ENCODE data around the gene RPS6KA2. TPM values are rescaled to one million over a fixed set of nuclear protein-coding genes. Genes with fewer than 3 reads are reported as not detected.

RPS6KA2 gene
- total and polyA plus RNA-seq, 2 donors (not counting 1 experiment from before 2014, with no cell fraction given) = 2.2 to 16.0 TPM

GRCh38 chr6:166573511-166574216 lies 53.4 kb downstream of the RPS6KA2 start:
- Histone ChIP-seq H3K4me1 (ENCODE audit: control insufficient read depth in 2 of 2, insufficient read depth in 2 of 2, low read length in 2 of 2) (no peaks in the 10 kb centered on the region), H3K4me3 (ENCODE audit: control extremely low read depth in 1 of 5, extremely low read depth in 1 of 5, insufficient read depth in 1 of 5, low read depth in 2 of 5, low read length in 4 of 5) (no peak overlapping the region), H3K9me3 (ENCODE audit: control extremely low read depth in 1 of 3, control insufficient read depth in 2 of 3, insufficient read depth in 1 of 3, low read length in 2 of 3) (peaks cover 0 to 10% (median 7%) of the 10 kb centered on the region in 3 donors), H3K9ac (ENCODE audit: low read length) (no peak overlapping the region), H2AFZ (ENCODE audit: insufficient read depth, low read depth, low read length, poor library complexity, severe bottlenecking) (no peak overlapping the region), H4K20me1 (ENCODE audit: control insufficient read depth, insufficient read depth, low read length, poor library complexity, severe bottlenecking) (no peaks in the 10 kb centered on the region), H3K27me3 (replicated peaks in 1 of 4; ENCODE audit: control extremely low read depth in 1 of 4, control insufficient read depth in 3 of 4, insufficient read depth in 4 of 4, low read length in 3 of 4) (no peaks in the 10 kb centered on the region), H3K4me2 (replicated peaks; ENCODE audit: low read depth, low read length, poor library complexity, severe bottlenecking) (no peak overlapping the region), H3K79me2 (ENCODE audit: control insufficient read depth, insufficient read depth, low read length) (no peaks in the 10 kb centered on the region), H3K36me3 (replicated peaks in 1 of 2; ENCODE audit: control extremely low read depth in 1 of 2, control insufficient read depth in 1 of 2, extremely low read depth in 1 of 2, insufficient read depth in 2 of 2, low read length in 1 of 2) (no peaks in the 10 kb centered on the region), H3K27ac (ENCODE audit: low read length in 2 of 2) (no peak overlapping the region)
- DNase-seq (no peak), ATAC-seq (ENCODE audit: low read depth) (no peak)
- H3K27ac Mint-ChIP-seq = no peak overlapping the region
- no peaks in the 10 kb centered on the region for H3K4me1 Mint-ChIP-seq
- POLR2A ChIA-PET = no interaction called here
- WGBS (ENCODE audit: insufficient coverage) = 85% methylated on average over 12 of the region's 18 CpGs
- TF ChIP-seq EZH2 (IDR thresholded peaks at IDR 0.05; ENCODE audit: borderline replicate concordance, insufficient read depth, low read depth, low read length, poor library complexity, severe bottlenecking) (no peak), CTCF (IDR thresholded peaks at IDR 0.05) (no peak)
- no peak overlapping the region for H3K4me3 Mint-ChIP-seq
- CTCF ChIA-PET = no interaction called here
- peaks cover 11% of the 10 kb centered on the region for H3K9me3 Mint-ChIP-seq (ENCODE audit: insufficient read depth)
- intact Hi-C loops (cut with micrococcal nuclease) = no loop called here
- H3K27me3 Mint-ChIP-seq = no peaks in the 10 kb centered on the region

GRCh38 chr6:166572370-166573261 lies 54.4 kb downstream of the RPS6KA2 start:
- no peak overlapping the region for H2AFZ ChIP-seq (ENCODE audit: insufficient read depth, low read depth, low read length, poor library complexity, severe bottlenecking)
- 76% methylated on average over 12 of the region's 18 CpGs for WGBS (ENCODE audit: insufficient coverage)
- POLR2A ChIA-PET = no interaction called here
- no peak overlapping the region for H3K4me2 ChIP-seq (replicated peaks; ENCODE audit: low read depth, low read length, poor library complexity, severe bottlenecking)
- H3K27ac ChIP-seq (ENCODE audit: low read length in 2 of 2) = no peak overlapping the region
- peaks cover 0 to 7% (median 7%) of the 10 kb centered on the region in 3 donors for H3K9me3 ChIP-seq (ENCODE audit: control extremely low read depth in 1 of 3, control insufficient read depth in 2 of 3, insufficient read depth in 1 of 3, low read length in 2 of 3)
- H3K9me3 Mint-ChIP-seq (ENCODE audit: insufficient read depth) = peaks cover 11% of the 10 kb centered on the region
- peak overlapping the region; percentile 37 for H3K27ac Mint-ChIP-seq
- no peaks in the 10 kb centered on the region for H4K20me1 ChIP-seq (ENCODE audit: control insufficient read depth, insufficient read depth, low read length, poor library complexity, severe bottlenecking)
- ATAC-seq (ENCODE audit: low read depth) (peak; percentile 45), DNase-seq (no peak)
- intact Hi-C loops (cut with micrococcal nuclease) = no loop called here
- no peaks in the 10 kb centered on the region for H3K4me1 Mint-ChIP-seq
- no peak overlapping the region for H3K9ac ChIP-seq (ENCODE audit: low read length)
- TF ChIP-seq EZH2 (IDR thresholded peaks at IDR 0.05; ENCODE audit: borderline replicate concordance, insufficient read depth, low read depth, low read length, poor library complexity, severe bottlenecking) (no peak), CTCF (IDR thresholded peaks at IDR 0.05) (no peak)
- no peaks in the 10 kb centered on the region for H3K27me3 ChIP-seq (replicated peaks in 1 of 4; ENCODE audit: control extremely low read depth in 1 of 4, control insufficient read depth in 3 of 4, insufficient read depth in 4 of 4, low read length in 3 of 4)
- no peaks in the 10 kb centered on the region for H3K36me3 ChIP-seq (replicated peaks in 1 of 2; ENCODE audit: control extremely low read depth in 1 of 2, control insufficient read depth in 1 of 2, extremely low read depth in 1 of 2, insufficient read depth in 2 of 2, low read length in 1 of 2)
- H3K4me3 ChIP-seq (ENCODE audit: control extremely low read depth in 1 of 5, extremely low read depth in 1 of 5, insufficient read depth in 1 of 5, low read depth in 2 of 5, low read length in 4 of 5) = no peak overlapping the region
- CTCF ChIA-PET = no interaction called here
- no peaks in the 10 kb centered on the region for H3K79me2 ChIP-seq (ENCODE audit: control insufficient read depth, insufficient read depth, low read length)
- H3K27me3 Mint-ChIP-seq = no peaks in the 10 kb centered on the region
- H3K4me1 ChIP-seq (ENCODE audit: control insufficient read depth in 2 of 2, insufficient read depth in 2 of 2, low read length in 2 of 2) = no peaks in the 10 kb centered on the region
- no peak overlapping the region for H3K4me3 Mint-ChIP-seq

Measured in B cell (primary cell).